ENCODE data around the gene SEC61A1.

DNA sequence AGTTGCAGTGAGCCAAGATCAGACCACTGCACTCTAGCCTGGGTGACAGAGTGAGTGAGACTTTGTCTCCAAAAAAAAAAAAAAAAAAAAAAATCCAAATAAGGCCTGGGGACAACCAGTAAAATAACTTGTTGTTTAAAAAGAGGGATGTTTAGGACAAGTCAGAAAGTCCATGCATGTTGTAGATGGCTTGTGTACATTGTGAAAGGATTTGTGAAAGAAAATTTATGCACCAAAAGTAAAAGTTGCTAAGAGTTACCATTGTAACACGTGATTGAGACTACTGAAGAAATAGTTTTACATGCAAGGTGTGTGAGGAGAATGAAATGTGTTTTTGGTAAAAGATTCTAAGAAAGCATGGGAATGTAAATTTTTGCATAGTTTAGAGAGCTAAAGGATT lies 35.7 kb upstream of the SEC61A1 start:
- no peak for TF ChIP-seq EZH2 (IDR thresholded peaks at IDR 0.05; ENCODE audit: borderline replicate concordance, low read length)
- TF ChIP-seq, protein P1, sequence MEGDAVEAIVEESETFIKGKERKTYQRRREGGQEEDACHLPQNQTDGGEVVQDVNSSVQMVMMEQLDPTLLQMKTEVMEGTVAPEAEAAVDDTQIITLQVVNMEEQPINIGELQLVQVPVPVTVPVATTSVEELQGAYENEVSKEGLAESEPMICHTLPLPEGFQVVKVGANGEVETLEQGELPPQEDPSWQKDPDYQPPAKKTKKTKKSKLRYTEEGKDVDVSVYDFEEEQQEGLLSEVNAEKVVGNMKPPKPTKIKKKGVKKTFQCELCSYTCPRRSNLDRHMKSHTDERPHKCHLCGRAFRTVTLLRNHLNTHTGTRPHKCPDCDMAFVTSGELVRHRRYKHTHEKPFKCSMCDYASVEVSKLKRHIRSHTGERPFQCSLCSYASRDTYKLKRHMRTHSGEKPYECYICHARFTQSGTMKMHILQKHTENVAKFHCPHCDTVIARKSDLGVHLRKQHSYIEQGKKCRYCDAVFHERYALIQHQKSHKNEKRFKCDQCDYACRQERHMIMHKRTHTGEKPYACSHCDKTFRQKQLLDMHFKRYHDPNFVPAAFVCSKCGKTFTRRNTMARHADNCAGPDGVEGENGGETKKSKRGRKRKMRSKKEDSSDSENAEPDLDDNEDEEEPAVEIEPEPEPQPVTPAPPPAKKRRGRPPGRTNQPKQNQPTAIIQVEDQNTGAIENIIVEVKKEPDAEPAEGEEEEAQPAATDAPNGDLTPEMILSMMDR (IDR thresholded peaks at IDR 0.05; ENCODE audit: low read length), result no peak
